A204.1 (cell line): ENCODE results near the gene TTLL11.

Experiments
- FAIRE-seq: peaks from 2 replicates; lab custom pipeline; 2012; peaks lifted over from hg19 to GRCh38; lab: Jason Lieb, UNC

Gene TTLL11

DNA sequence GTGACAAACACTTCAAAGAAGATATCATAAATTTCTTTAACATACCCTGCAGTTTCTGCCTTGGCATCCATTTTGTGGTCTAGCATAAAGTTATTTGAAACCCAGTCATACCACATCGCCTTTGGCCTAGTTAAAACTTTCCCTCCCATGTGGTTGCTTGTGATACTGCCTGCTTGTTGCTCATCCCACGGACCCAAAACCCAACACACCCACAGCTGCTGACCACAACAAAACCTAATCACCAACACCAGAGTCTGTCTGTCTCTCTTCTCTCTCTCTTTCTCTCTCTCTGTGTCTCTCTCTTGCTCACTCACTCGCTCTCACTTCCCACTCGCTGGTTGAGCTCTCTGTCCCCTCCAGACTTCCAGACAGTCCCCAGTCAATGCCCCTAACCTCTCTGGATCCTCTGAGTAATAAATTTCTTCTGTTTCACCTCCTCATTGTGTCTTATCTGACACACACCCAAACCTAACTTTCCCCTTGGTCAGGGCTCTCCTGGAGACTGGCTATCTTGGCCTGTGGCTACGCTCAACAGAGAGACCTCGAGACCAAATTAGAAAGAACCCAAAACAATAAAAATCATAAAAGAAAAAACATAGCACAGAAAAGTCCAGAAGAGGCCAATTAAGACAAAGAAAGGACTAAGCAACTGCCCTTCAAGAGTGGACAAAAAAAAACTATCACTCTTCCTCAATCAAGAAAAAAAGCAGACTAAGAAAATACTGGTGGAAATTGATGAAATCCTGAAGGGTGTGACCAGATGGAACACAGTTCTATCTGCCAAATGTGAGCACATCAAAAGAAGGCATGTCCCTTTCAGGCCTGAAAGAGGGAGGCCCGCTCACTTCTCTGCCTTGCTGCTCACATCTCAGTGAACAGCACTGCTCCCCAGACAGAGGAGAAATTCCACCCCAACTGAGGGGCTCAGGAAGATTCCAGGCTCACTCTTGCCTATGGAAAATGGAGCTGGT lies 41.5 kb downstream of the TTLL11 start:
- no peak for FAIRE-seq

DNA sequence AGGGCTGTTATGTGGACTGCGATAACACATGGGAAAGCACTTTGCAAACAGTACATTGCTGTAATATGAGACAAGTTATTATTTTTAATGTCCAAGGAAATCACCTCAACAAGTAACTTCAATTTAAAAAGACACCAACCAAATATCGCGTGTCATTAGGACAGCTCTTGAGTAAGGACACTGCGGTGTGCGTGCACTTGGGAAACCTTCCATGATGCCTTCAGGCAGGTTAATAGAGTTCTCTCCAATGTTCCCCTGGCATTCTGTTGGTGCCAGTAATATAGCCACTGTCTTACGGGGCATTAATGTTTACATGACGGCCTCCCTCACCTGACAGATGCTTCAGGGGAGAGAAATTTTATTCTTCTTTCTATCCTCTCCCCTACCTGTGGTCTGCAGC lies 42.9 kb downstream of the TTLL11 start:
- no peak for FAIRE-seq

DNA sequence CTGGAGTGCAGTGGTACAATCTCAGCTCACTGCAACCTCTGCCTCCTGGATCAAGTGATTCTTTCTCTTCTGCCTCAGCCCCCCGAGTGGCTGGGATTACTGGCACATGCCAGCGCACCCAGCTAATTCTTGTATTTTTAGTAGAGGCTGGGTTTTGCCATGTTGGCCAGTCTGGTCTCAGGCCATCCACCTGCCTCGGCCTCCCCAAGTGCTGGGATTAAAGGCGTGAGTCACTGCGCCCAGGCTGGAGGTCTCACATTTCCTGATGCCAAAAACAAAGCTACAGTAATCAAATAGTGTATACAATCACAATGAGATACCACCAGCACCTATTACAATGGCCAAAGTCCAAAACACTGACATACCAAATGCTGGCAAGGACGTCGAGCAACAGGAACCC lies 51.1 kb downstream of the TTLL11 start:
- no peak for FAIRE-seq

DNA sequence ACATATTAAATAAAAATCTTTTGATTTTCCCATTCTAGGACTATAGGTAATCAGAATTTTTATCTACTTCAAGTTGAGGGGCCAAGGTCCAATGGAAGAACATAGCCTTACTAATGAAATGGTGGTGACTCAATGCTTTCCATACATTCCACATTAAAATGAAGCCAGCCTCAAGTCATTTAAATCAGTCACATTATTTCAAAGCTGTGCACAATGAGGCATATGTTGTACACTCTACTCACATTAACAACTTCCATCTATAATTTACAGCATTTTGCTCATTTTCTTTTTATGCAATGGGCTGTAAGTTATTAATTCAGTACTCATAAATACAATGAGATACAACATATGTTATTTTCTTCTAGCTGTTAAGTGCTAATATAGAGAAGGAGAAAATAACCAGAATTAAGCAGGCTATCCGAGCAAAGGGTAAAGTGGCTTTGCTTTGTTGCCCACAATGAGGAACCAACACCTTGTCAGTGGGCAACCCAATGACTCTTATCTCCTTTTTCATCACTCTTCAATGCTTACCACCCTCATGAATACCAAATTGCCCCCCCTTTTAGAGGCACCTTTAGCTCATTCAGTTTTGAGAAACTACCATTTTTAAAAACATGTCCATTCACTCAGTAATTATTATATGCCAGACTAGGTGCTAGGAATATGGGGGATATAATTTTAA lies 52.4 kb downstream of the TTLL11 start:
- FAIRE-seq: no peak

DNA sequence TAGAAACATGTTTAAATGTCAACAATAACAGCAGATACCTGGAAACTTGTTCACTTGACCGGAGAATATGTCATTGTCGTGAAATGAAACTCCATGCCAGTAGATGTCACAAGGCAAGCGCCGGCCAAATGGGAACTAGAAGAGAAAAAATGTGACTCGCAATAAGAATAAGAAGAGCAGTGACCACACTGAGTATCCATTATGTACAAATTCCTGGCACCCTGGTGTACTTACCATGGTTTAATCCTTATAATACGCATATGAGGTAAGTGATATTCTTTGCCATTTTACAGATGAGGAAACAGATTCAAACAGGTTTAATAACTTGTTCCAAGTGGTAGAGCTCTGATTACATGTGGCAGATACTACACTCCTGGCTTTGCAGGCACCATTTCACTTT lies 53.9 kb downstream of the TTLL11 start:
- FAIRE-seq: no peak

DNA sequence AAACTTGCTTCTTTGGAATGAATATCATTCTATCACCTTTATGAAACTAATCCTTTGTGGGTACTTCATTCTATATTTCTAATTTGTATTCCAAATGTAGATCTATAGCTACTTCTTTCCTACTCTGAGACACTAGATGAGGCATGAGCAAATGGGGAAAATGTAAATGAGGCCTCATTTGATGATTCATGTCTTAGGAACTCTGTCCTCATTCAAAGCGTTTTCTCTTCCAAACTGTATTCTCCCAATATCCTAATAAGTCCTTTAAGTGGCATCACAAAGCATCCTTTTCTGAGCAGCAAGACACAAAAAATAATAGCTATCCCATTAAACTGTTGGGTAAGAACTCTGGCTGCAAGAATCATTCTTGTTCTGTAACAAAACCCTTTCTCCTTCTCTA lies 56.1 kb downstream of the TTLL11 start:
- FAIRE-seq: no peak

DNA sequence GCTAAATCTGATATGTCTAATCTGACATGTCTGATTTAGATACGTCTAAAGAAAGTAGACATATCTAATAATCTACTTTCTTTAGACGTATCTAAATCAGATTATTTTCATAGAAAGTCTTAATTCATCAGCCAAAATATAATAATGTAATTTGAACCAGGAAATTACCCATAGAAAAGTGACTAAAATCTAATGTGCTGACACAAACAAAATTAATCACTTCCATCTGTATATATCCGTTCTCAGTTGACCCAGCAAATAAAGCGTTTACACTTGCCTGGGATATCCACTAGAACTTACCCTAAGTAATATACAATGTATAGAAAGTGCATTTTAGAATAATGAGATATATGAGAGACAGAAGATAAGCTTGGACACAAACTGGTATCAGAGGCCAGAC lies 56.7 kb downstream of the TTLL11 start:
- no peak for FAIRE-seq

DNA sequence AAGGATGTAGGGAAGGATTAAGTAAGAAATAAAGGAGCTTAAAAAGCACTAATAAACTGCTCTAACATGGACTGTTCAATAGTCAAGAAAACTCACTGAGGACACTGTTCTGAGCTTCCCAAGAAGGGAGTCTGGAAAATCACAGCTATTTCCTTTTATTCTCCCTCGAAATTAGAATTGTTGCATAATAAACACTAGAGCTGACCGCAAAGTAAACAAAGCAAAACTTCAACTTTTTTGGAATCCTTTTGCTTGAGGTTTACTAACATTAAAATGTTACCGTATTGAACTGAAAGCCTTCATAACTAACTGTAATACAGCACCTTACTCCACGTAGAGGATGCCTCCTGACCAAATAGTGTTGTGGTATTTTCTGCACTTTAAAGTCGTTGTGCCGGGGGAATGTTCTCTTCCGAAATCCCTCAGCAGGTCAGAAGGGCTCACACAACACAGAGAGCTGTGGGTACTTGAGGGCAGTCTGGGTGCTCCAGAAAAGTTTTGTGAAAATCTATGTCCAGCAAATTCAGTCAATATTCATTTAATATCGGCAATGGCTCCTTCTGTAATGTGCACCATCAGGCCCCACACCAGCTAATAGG lies 59.2 kb downstream of the TTLL11 start:
- FAIRE-seq: no peak

DNA sequence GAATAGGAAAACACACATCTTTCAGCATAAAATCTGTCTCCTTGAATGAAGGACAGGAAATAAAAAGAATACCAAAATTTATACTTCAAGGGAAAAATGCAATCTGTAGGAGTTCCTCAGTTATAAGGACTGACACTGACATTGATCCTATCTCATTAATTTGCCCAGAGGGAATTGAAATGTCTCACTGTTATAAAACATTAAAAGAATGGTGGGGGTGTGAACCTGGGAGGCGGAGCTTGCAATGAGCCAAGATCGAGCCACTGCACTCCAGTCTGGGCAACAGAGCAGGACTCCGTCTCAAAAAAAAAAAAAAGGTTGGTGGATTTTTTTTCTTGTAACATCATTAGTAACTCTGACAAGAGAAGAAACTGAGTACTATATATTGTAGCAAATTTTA lies 60.8 kb downstream of the TTLL11 start:
- FAIRE-seq: no peak

DNA sequence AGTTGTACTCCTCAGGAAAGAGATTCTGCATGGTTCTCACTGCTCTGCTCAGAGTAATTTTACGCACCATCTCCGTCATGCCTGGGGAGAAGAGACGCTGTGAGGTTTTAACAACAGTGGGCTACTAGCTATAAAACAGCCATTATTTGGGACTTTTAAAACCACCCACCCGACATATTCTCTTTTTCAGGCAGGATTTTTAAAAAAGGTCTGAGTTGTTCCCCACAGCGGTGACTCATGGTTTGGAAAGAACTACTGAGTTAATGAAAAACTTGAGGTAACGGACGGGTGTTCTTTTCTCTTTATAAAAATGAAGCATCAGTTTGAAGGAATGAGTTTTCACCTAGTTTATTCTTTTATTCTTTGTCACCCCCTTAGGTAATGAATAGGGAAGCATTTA lies 61.3 kb downstream of the TTLL11 start:
- no peak for FAIRE-seq

DNA sequence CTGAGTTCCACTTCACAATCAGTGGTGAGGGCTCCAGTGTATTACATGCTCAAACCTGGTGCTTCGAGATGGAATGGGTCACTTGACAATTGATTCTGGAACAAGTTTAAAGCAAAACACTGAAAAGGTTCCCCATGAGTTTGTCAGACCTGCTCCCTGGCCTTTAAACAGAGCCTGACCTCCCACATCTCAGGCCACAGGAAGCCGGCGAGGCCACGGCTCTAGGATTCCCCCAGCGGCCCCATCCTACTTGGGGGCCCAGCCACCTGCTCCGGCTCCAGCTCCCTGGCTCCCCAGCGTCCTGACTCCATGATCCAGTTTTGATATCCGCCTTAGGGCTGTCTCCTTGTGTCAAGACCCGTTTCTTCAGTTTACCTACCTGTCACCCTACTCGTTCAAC lies 62.0 kb downstream of the TTLL11 start:
- FAIRE-seq: no peak

DNA sequence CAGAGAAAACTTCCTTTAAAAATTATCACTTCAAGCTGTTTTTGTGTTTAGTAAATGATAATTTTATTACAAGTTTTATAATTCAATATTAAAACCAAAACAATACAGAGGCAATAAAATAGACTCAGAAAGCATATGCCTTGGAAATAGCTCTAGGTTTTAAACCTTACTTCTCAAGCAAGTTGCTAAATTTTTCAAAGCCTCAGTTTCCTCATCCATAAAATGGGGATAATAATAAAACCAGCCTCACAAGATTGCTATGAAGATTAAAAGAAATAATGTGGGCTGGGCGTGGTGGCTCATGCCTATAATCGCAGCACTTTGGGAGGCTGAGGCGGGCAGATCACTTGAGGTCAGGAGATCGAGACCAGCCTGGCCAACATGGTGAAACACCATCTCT lies 62.8 kb downstream of the TTLL11 start:
- no peak for FAIRE-seq

DNA sequence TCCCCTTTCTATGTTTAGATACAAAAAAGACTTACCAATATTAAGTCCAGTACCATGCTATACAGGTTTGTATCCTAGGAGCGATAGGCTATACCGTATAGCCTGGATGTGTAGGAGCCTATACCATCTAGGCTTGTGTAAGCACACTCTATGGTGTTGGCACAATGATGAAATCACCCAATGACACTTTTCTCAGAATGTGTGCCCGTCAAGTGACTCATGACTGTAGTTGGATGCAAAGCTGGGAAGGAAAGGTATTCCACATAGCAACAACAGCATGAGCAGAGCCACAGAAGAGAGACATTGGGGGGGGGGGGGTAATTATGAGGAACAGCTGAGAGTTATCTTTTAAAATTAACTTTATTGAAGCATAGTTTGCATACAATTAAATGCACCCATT lies 63.2 kb downstream of the TTLL11 start:
- no peak for FAIRE-seq

DNA sequence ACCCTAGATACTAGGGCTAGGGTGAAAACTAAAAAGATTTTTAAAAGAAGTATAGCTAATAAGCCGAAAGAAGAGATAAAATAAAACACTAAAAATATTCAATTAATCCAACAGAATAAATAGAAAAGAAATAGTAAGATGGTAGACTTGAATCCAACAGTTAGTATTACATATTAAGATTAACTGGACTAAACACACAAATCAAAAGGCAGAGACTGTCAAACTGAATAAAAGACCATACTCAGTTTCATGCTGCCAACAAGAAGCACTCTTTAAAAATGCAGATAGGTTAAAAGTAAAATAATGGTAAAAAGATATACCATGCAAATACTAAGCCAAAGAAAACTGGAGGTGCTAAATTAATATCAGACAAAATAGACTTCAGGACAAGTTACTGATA lies 65.0 kb downstream of the TTLL11 start:
- no peak for FAIRE-seq

DNA sequence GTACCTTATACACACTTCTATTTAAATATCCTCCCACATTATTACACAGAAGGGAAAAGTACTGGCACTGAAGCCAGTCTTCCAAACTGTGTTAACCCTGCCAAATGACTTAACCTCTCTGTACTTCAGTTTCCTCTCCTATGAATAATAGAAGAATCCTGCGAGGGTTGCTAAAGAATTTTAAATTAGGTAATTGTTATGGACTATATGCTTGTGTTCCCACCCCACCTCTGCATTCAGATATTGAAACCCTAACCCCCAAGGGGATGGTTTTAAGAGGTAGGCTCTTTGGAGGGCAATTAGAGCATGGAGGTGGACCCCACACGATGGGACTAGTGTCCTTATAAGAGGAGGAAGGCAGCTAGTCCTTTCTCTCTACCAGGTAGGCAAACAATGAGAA lies 72.7 kb downstream of the TTLL11 start:
- no peak for FAIRE-seq

DNA sequence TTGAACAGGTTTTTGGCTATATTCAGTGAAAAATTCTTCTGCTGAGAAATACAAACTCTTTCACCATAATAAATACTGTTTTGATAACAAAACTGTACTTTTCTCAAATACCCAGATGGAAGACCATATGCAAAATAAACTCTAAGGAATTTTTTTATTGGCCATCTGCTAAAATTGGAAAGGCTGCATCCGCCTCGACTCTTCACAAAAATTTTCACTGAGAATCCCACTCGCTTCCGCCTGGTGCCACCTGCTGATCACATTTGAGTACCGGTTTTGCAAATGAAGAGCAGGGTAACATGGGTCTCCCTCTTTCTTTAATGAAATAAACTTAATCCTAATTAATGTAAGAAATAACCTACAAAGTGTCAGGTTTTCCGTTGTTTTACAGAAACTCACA lies 76.4 kb downstream of the TTLL11 start:
- FAIRE-seq: no peak

DNA sequence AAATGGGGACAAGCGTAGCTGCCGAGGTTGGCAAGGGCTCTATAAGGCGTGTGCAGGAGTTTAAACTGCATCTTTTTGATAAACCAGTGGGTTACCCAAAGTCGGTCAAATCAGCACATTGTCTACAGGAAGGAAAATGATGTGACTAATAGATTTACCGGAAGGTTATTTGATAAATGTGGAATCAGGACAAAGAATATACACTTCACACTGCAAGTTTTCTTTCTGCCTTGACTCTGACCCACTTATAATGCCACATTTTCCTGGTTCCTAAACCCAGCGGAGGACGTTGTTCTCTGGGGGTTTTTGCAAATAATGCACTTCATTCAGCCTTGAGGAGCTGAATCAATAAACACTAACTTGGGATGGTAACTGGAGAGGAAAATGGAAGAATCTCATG lies 76.8 kb downstream of the TTLL11 start:
- FAIRE-seq: no peak

DNA sequence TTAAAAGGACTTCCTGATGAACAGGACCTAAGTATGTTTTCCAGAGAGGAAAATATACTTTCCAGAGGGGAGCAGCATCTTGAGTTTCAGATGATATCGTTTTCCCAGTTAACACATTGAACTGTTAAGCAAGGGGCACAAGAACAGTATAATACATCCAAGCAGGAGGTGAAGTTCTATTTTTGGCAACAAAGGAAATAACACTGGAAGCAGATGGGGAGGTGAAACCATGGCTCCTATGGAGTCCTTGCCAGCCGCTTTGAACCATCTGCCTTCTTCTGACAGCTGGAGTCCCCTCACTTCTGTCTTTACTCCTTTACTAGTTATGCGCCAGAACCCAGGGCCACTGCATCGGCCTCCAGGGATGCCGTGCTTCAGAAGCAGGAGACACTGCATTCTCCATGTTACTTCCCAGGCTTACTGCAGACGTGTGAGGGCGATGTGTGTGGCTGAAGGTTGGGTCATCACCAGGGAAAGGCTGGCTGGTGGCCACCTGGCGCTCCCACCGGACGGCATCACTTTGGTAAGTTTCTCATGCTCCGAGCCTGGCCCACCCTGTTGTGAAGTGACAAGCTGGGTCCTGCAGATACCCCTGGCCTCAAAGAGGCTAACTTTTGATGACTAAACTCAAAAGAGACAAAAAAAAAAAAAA lies 77.8 kb downstream of the TTLL11 start:
- FAIRE-seq: no peak

DNA sequence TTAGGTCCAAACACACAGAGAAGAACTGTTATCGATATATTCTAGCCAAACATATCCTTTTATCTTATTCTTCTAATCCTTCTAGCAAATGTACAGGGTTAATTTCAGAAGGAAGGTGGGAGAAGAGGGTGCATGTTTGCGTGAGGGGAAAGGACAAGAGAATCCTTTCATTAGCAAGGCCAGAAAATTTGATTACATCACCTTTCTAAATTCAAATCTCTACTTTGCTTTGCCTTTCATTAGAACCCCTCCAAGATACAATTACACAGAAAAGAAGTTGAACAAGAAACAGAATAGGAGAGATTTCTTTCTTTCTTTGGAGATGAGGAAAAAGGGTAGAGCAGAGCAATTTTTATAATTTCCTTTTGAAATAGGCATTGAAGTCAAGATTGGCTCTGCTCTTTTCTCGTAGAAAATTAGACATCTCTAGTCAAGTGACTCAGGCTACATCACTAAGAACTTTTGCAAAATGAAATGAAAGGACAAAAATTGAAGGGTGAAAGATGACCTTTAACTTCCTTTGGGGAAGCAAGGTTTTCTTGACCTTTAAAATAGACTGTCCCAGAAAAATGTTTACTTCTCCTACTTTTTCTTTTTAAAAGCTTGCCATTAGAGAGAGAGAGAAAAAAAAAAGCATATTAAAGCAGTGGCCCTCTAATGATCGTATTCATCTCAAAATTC lies 81.2 kb downstream of the TTLL11 start:
- no peak for FAIRE-seq

DNA sequence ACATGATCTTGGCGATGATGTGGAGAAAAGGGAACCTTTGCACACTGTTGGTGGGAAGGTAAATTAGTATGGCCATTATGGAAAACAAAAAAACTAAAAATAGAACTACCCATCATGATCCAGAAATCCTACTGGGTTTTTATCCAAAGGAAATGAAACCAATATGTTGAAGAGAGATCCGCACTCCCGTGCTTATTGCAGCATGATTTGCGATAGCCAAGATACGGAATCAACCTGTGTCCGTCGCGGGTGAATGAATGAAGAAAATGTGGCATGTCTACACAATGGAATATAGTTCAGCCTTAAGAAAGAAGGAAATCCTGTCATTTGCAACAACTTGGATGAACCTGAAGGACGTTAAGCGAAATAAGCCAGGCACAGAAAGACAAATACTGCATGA lies 84.5 kb downstream of the TTLL11 start:
- FAIRE-seq: no peak

DNA sequence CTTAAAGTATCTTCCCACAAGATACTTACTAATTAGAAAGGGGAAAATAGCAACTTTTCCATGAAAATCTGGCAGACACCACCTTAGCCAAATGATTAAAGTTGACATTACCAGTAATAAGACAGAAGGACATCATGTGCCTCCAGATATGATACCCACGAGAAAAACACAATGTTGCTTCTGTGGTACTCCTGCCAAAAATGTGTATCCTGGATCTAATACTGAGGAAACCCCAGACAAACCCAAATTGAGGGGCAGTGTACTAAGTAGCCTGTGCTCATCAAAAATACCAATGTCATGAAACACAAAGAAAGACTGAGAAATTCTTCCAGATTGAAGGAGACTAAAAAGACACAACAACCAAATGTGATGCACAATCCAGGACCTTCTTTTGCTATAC lies 85.3 kb downstream of the TTLL11 start:
- no peak for FAIRE-seq

DNA sequence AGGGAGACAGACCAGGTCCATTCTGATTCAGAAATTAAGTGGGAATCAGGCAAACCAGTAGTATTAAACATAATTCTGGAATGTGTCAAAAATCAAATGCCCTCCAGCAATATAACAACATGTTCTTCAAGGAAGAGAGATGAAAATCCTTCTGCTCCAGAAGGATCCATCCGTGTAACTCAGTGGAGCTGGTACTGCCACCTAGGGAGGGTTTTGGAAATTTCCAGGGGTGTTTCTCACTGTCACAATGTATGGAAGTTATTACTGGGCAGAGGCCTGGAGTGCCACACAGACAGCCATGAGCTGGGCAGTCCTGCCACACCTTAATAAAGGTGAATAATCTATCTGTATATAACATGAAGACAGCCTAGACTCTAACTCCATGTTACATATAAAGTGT lies 87.5 kb downstream of the TTLL11 start:
- no peak for FAIRE-seq
